Activated T-cell treated with anti-CD3 and anti-CD28 coated beads, Interleukin-2, amount 50 U/mL, for 4 hours (primary cell): ENCODE results near the gene NPHP4. TPM values are rescaled to one million over a fixed set of nuclear protein-coding genes. Genes with fewer than 3 reads are reported as not detected.
"Not testable (repeated sequence)": the region's sequence is repeated elsewhere in the genome, so short reads cannot be mapped to it uniquely, and the experiment has no call there.

Source experiments
- ATAC-seq, 2 donors: fragments of 200-7000 bp; cut with Tn5 transposase; one replicate each; pipeline ENCODE4 v1.10.0; 2021
- DNase-seq: peaks from one replicate; pipeline ENCODE4 v3.0.0-alpha.2; 2020
- H3K27me3 Mint-ChIP-seq: one replicate; pipeline ENCODE4 v1.8.0; 2021; ENCODE audit warnings: low read depth, mixed read lengths
- H3K36me3 Mint-ChIP-seq: one replicate; pipeline ENCODE4 v1.8.0; 2022; ENCODE audit warnings: mixed read lengths; ENCODE audit not compliant: insufficient read depth
- H3K4me1 Mint-ChIP-seq: one replicate; pipeline ENCODE4 v1.8.0; 2021; ENCODE audit warnings: low read depth, mixed read lengths
- H3K4me3 Mint-ChIP-seq: one replicate; pipeline ENCODE4 v1.8.0; 2021; ENCODE audit warnings: mild to moderate bottlenecking, moderate library complexity, mixed read lengths
- H3K9me3 Mint-ChIP-seq: one replicate; pipeline ENCODE4 v1.8.0; 2021; ENCODE audit warnings: mixed read lengths
- total RNA-seq, 3 donors: library from RNA; stranded (reverse); gene quantifications; one replicate each; pipeline ENCODE4 v1.2.1, GENCODE V29; 2021

NPHP4 gene
- total RNA-seq, 3 donors from 2014 or later = 7.0 to 9.3 (median 7.1) TPM

DNA sequence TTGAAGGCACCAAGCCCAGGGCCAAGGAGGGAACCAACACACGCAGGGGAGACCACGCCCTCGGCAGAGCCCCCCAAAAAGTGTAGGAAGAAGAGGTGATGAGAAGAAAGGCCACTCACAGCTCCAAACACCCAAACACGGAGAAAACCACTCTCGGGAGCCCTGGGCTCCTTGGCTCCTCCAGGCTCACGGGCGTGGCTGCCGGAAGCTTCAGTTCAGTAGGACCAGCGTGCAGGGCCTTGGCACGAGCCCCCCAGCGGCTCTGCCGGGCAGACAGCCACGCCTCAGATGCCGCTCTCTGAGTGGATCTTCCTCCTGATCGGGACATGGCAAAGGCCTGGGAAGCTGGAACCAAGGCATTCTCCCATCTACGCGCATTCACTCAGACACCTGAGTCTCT lies 94.0 kb downstream of the NPHP4 start:
- H3K27me3 Mint-ChIP-seq = no peaks in the 10 kb centered on the region
- H3K4me3 Mint-ChIP-seq = no peak overlapping the region
- no peak for ATAC-seq
- peaks cover 4% of the 10 kb centered on the region for H3K9me3 Mint-ChIP-seq
- peaks cover 3% of the 10 kb centered on the region for H3K4me1 Mint-ChIP-seq
- DNase-seq = no peak
- H3K36me3 Mint-ChIP-seq = peaks cover 32% of the 10 kb centered on the region

DNA sequence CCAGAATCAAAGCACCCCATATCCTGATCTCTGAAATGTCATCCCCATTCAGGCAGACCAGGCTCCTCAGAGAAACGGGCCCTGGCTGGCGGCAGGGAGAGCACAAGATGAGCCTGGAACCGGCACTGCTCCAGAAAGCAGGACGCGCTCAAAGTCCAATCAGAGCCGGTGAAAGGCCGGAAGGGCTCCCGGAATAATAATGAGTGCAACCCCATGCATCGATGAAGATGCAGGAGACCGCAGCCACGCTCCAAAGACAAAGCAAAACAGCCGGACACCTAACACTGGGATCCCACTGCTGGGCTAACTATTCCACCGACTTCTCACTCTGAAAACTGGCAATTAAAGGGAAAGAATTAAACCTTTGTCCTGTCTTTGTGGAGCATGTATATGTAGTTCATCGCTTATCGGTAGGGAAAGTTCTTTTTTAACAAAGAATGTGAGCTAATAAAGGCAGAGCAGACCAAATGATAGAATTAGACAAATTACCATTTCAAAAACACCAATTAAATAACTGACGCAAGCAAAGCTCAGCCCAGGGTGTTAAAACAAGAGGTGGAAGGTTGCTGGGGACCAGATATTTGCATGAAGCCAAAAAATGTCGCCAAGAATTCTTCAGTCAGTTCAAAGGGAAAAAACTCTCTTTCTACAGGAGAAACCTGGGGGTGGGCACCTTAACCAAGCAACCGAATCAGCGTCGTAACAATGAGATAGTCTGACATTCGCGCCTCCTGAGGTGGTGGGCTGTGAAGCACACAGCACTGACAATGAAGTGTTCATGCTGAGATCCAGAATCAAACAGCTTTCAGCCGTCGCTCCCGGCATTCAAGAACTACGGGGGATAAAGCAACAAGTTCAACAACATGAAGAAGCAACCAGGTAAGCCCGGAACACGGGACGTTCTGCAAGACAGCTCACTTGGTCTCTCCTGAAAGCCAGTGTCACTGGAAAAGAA lies 95.2 kb downstream of the NPHP4 start:
- H3K9me3 Mint-ChIP-seq = peaks cover 4% of the 10 kb centered on the region
- no peaks in the 10 kb centered on the region for H3K27me3 Mint-ChIP-seq
- ATAC-seq (no peak), DNase-seq (no peak)
- H3K4me3 Mint-ChIP-seq = no peak overlapping the region
- H3K4me1 Mint-ChIP-seq = no peaks in the 10 kb centered on the region
- H3K36me3 Mint-ChIP-seq = peaks cover 29% of the 10 kb centered on the region

DNA sequence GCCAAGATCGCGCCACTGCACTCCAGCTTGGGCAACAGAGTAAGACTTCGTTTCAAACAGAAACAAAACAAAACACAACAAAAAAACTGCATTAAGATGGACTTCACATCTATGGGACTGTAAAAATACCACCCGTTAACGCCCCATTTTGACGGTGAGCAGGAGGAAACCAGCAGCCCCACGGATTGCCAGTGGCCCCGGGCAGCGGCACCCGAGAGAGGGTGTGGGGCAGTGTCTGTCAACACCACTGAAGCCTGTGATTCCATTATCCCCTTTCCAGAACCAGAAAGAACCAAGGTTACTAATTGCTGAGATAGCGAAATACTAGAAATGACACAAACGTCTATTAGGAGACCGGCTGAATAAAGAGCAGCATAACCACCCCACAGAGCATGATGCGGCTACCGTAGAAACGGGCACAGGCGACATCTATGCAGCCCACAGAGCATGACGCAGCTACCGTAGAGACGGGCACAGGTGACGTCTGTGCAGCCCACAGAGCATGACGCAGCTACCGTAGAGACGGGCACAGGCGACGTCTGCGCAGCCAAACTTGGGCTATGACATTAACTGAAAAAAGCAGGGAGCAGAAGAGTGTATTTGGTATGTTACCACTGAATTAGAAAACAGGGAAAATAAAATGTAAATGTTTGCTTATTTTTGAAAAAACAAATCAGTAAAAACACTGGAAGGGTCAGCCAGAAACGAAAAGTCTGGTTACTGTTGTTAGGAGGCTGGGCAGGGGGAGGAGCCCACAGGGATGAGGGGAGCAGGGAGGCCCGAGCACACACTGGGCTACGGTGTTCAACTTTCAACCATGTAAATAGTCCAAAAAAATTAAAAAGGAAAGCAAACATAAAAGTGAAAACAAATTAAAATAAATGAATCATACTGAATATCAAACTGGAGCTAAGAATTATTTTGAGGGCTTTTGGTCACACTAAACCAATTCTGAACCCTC lies 96.5 kb downstream of the NPHP4 start:
- H3K9me3 Mint-ChIP-seq = peaks cover 4% of the 10 kb centered on the region
- DNase-seq (no peak), ATAC-seq (no peak)
- H3K27me3 Mint-ChIP-seq = no peaks in the 10 kb centered on the region
- no peaks in the 10 kb centered on the region for H3K4me1 Mint-ChIP-seq
- peaks cover 28% of the 10 kb centered on the region for H3K36me3 Mint-ChIP-seq
- H3K4me3 Mint-ChIP-seq = no peak overlapping the region

DNA sequence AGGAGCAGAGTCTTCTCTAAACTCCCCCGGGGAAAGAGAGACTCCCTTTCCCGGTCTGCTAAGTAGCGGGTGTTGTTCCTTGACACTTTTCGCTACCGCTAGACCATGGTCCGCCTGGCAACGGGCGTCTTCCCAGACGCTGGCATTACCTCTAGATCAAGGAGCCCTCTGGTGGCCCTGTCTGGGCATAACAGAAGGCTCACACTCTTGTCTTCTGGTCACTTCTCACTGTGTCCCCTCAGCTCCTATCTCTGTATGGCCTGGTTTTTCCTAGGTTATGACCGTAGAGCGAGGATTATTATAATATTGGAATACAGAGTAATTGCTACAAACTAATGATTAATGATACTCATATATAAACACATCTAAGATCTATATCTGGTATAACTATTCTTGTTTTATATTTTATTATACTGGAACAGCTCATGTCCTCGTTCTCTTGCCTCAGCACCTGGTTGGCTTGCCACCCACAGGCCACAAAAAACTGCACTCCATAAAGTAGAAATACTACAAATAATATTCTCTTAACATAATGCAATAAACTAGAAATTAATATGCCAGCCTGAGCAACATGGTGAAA lies 98.4 kb downstream of the NPHP4 start:
- H3K4me1 Mint-ChIP-seq, ATAC-seq, H3K27me3 Mint-ChIP-seq, H3K9me3 Mint-ChIP-seq, H3K4me3 Mint-ChIP-seq, DNase-seq: not testable (repeated sequence)
- peaks cover 29% of the 10 kb centered on the region for H3K36me3 Mint-ChIP-seq

DNA sequence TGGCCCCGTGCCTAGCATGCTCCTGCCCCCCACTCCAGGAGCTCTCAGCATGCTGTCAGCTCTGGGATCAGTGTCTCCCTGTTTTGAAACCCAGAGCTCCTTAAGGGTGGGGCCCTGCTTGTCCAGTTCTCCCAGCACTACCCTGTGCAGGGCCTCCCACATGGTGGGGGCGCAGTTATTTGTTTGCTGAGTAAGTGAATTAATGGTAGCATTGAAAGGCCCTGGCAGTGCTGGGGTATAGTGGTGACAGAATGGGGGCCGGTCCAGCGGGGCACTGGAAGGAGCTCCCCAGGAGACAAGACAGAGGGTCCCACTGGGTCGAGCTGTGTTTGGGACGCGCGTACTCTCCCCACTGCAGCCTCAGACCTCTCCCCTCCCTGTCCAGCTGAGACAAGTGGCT lies 99.9 kb downstream of the NPHP4 start:
- Mint-ChIP-seq H3K4me3 (no peak overlapping the region), H3K27me3 (no peaks in the 10 kb centered on the region), H3K9me3 (peaks cover 4% of the 10 kb centered on the region), H3K36me3 (peaks cover 20% of the 10 kb centered on the region), H3K4me1 (no peaks in the 10 kb centered on the region)
- ATAC-seq (no peak), DNase-seq (no peak)

DNA sequence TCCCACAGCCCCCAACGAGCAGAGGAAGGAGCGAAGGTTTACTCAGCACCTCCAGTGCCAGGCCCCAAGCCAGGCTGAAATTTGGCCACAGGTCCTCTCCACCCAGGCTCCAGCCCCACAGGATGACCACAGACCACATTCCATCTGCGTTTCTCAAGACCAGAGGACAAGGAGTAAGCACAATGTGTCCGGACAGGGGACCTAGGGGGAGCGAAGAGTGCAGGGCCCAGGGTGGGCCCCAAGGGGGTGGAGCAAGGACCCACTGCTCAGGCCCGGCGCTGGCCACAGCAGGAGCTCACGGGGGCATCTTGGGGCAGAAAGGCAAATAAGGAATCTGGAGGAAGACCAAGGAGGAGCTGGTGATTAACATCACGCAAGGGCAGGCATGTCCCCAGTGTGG lies 100.5 kb downstream of the NPHP4 start:
- Mint-ChIP-seq H3K27me3 (no peaks in the 10 kb centered on the region), H3K4me1 (no peaks in the 10 kb centered on the region), H3K36me3 (peaks cover 19% of the 10 kb centered on the region), H3K4me3 (no peak overlapping the region), H3K9me3 (peaks cover 4% of the 10 kb centered on the region)
- ATAC-seq (no peak), DNase-seq (no peak)

DNA sequence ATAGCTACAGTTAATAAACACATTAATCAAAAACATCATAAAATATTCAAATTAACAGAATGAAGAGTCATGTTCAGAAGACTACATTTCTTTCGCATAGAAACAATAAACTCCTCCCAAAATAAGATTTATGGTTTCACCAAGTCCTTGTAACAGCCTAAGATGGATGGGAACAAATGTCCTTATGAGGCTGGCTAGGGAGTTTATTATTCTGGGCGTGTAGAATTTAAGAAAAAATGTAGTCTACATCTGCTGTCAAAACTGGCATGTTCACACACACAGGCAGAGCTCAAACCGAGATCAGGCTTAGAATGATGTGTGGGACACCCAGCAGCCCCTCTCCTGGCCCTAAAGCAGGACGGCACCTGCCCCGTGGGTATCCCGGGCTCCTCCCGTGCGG lies 101.1 kb downstream of the NPHP4 start:
- Mint-ChIP-seq H3K4me3 (no peak overlapping the region), H3K36me3 (peaks cover 15% of the 10 kb centered on the region), H3K4me1 (no peaks in the 10 kb centered on the region), H3K9me3 (peaks cover 4% of the 10 kb centered on the region), H3K27me3 (no peaks in the 10 kb centered on the region)
- ATAC-seq = no peak
- no peak for DNase-seq

DNA sequence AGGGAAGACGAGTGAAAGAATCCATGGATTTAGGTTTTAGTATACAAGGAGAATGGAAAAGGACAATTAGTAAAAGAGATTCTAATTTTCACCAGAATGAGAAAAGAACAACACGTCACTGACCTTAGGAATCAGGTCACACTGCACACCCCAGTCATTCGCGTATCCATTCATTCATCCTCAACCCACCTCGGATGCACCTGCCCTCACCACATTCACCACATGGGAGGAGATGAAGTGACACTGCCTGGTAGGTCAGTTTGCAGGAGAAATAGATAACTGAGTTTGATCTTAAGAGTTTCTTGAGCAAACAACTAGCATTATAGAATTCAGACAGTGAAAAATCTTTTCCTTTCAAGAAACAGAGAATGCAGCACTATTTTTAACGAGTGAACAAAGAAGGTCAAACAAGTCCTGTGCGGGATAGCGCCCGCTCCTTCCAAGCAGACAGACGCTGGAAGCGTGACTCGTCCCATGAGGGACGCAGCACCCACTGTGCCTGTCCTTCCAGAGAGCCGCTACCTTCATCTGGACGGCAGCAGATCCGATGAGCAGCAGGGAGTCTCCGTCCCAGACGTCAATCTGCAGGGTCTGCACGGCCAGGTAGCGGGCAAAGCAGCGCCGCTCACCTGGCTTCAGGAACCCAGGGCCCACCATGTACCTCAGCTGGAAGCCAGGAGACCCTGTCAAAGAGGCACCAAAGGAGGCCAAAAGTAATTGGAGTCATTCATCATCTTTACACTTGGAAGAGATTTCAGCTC lies 101.7 kb downstream of the NPHP4 start:
- peaks cover 13% of the 10 kb centered on the region for H3K36me3 Mint-ChIP-seq
- H3K4me1 Mint-ChIP-seq = no peaks in the 10 kb centered on the region
- H3K9me3 Mint-ChIP-seq = peaks cover 4% of the 10 kb centered on the region
- ATAC-seq = no peak
- no peak overlapping the region for H3K4me3 Mint-ChIP-seq
- no peaks in the 10 kb centered on the region for H3K27me3 Mint-ChIP-seq
- DNase-seq = no peak

DNA sequence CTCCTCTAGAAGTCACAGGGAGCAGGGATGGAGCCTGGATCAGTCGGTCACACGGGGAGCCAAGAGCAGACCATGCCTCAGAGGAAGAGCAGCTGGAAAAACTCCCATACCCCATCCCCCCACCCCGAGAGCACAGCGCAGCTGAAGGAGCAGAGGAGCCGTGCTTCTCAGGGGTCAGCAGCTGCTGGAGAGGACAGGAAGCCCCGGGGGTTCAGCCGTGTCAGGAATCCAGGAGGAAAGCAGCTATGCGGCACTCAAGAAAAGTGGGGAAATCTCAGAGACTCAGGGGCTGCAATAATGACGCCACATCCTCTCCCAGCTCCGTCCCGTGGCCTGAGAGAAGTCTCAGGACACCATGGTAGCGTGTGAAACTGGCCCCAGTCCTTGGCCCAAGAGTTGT lies 102.3 kb downstream of the NPHP4 start:
- H3K36me3 Mint-ChIP-seq = peaks cover 12% of the 10 kb centered on the region
- H3K4me3 Mint-ChIP-seq = no peak overlapping the region
- no peak for ATAC-seq
- H3K27me3 Mint-ChIP-seq = no peaks in the 10 kb centered on the region
- H3K4me1 Mint-ChIP-seq = no peaks in the 10 kb centered on the region
- DNase-seq = no peak
- peaks cover 4% of the 10 kb centered on the region for H3K9me3 Mint-ChIP-seq

DNA sequence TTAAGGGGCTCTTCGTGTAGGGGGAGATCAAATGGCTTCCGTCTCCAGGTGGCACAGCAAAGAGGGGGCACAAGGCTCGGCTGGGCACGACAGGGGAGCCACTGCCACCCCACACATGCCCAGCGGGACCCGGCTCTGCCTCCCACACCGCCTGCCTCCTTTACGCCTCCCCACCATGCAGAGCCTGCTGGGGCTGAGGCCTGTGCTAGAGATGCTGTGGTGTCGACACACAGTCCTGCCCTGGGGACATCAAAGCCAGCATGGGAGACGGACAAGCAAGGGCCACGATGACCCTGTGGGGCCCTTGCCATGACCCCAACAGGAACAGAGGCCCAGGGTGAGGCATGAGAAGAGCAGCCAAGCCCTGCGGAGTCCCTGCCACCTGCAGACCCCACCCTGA lies 102.8 kb downstream of the NPHP4 start:
- Mint-ChIP-seq H3K4me1 (no peaks in the 10 kb centered on the region), H3K9me3 (no peaks in the 10 kb centered on the region), H3K27me3 (no peaks in the 10 kb centered on the region), H3K36me3 (peaks cover 8% of the 10 kb centered on the region), H3K4me3 (no peak overlapping the region)
- DNase-seq (no peak), ATAC-seq (no peak)

DNA sequence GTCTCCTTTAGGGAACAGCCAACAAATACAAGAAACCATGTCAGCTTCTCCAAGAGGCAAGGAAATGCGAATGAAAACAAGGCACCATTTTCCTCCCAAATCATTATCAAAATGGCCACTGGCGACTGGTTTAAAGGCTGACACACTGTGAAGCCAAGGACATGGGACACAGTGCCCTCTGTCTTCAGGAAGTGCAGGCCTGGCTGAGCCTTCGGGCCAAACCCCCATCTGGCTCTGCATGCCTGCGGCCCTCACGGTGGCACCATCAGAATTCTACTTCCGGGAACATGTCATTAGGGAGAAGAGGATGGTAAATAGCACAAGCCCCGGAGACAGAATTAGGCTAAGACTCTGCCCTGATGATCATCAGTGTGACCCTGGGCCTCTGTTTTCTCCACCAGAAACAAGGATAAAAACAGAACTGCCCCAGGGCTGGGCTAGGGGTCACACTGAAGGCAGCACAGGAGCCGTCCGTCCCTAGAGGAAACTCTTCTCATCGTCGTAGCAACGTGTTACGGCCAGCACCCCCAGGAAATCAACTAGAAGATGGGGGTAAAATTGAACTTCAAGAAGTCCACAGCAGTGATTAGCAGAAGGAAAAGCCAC lies 103.5 kb downstream of the NPHP4 start:
- no peak for ATAC-seq
- Mint-ChIP-seq H3K27me3 (no peaks in the 10 kb centered on the region), H3K4me3 (no peak overlapping the region), H3K36me3 (peaks cover 7% of the 10 kb centered on the region), H3K9me3 (no peaks in the 10 kb centered on the region), H3K4me1 (no peaks in the 10 kb centered on the region)
- no peak for DNase-seq

DNA sequence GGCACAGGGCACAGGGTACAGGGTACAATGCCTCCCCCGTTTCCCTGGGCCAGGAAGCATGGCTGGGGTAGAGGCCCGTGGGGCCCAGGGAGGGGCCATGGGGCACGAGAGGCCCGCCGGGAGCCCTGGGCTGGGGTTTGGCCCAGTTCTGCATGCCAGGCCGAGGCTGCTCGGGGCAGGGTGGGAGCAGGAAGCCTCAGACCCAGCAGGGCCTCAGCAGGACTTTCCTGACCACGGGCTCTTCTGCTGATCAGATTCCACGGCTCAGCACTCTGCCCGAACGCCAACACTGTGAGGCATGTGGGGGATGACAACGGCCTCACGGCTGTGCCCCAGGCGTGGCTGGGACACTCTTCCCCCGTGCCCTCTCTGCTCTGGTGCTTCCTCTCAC lies 104.3 kb downstream of the NPHP4 start:
- Mint-ChIP-seq H3K27me3 (no peaks in the 10 kb centered on the region), H3K4me1 (no peaks in the 10 kb centered on the region), H3K4me3 (no peak overlapping the region), H3K36me3 (peaks cover 7% of the 10 kb centered on the region), H3K9me3 (no peaks in the 10 kb centered on the region)
- ATAC-seq = no peak
- no peak for DNase-seq

DNA sequence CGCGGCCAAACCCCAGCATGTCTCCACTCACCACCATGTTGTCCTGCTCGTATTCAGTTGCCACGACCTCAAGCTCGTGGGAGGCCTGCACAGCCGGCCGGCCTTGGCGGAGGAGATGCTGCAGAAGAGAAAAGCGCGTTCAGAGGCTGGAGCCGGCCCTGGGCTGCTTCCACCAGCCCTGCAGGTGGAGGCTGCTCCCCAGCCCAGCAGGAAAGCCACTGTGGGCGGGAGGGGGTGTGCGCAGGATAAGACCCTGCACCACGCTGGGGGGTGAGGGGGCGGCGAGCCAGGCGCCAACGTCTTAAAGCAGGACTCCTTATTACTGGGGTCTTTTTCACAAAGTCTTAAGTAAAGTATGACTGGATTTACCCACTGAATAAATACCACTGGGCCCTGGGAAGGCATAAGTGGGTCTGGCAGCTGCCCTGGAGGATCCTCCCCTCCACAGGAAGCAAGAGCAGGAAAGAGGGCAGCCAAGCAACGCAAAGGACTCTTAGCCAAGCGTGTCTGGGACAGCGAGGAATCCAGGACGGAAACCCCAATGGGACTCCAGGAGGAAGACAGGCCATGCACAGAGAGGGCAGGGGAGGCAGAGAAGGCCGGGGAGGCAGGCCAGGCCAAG lies 104.8 kb downstream of the NPHP4 start:
- peaks cover 9% of the 10 kb centered on the region for H3K36me3 Mint-ChIP-seq
- ATAC-seq (no peak), DNase-seq (no peak)
- H3K4me3 Mint-ChIP-seq = no peak overlapping the region
- H3K4me1 Mint-ChIP-seq = no peaks in the 10 kb centered on the region
- H3K27me3 Mint-ChIP-seq = no peaks in the 10 kb centered on the region
- H3K9me3 Mint-ChIP-seq = no peaks in the 10 kb centered on the region
